ENCODE measurements around the gene NOL9.

The NOL9 gene

GRCh38 chr1:6590046-6590445 is 35.7 kb upstream of the NOL9 start:
- no peak for DNase-seq (ENCODE audit: low read depth)

- DNase-seq (ENCODE audit: low read depth): no peak
Observed at GRCh38 chr1:6588893-6589520, 34.7 kb upstream of the NOL9 start.

GRCh38 chr1:6588128-6588892 is 34.0 kb upstream of the NOL9 start:
- DNase-seq (ENCODE audit: low read depth): no peak

- DNase-seq (ENCODE audit: low read depth): no peak
Observed at GRCh38 chr1:6587261-6588005, 33.1 kb upstream of the NOL9 start.

GRCh38 chr1:6586404-6586816 is 32.1 kb upstream of the NOL9 start:
- no peak for DNase-seq (ENCODE audit: low read depth)

- no peak for DNase-seq (ENCODE audit: low read depth)
Observed at GRCh38 chr1:6585841-6586240, 31.5 kb upstream of the NOL9 start.

DNA sequence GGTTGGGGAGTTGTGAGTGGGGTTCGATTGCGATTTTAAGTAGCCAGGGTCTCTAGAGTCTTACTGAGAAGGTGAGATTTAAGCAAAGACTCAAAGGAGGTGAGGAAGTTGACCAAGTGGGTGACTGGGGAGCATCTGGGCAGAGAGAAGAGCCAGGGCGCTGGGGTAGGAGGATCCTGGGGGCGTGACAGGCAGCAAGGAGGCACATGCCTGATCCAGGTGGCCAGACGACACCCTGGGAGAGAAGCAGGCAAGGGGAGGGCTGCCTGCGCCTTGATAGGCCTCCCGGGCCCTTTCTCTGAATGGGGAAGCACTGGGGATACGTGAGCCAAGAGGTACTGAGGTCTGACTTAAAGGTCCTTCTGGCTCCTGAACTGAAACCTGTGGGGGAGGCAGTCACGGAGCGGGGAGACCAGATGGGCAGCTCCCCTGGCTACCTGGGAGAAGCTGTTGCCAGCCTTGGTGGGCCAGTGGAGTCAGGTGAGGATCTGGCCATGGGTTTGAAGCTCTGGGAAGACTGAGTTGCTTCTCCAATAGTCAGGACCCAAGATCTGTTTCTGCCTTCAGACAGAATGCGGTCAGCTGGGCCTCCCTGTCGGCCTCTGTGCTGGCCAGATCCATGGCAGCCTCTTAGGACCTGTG is 30.9 kb upstream of the NOL9 start:
- no peak for DNase-seq (ENCODE audit: low read depth)

DNA sequence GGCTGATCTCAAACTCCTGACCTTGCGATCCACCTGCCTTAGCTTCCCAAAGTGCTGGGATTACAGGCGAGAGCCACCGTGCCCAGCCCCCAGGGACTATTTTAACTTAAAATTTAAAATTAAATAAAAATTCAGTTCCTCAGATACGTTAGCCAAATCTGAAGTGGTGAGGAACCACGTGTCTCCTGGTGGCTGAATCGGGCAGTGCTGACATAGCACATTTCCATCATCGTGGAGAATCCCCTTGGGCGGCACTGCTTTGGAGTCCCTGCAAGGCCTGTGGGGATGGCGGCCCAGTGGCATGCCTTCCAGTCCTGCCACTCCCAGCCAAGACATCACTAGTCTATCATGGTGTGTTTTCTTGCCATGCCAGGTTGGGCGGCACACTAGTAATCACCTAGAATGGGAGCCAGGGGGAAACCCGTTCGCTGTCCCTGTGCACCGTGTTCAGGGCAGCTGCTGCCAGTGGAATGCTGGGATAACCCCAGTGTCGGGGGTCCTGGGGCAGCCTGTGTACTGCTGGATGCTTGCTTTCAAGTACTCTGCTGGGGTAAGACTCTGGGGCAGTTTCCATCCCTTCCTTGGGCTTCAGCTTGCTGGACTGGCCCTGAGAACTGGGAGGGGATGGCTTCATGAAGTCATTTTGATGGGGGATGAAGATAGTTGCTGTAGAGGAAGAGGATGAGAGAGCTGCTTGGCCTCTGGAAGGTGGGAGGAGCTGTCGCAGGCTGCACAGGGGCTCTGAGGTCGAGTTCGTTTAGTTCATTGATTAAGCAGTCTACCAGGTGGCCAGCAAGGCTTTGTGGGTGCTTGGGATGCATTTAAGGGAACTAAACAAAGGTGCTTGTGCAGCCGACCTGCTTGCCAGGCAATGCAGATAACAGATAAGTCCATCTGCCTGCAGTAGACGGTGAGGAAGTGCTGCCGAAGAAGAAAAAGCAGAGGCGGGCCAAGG is 30.1 kb upstream of the NOL9 start:
- DNase-seq (ENCODE audit: low read depth): no peak

- DNase-seq (ENCODE audit: low read depth): no peak
Observed at GRCh38 chr1:6582370-6582769, 28.1 kb upstream of the NOL9 start.

- DNase-seq (ENCODE audit: low read depth): no peak
Observed at GRCh38 chr1:6581561-6582305, 27.4 kb upstream of the NOL9 start.

DNA sequence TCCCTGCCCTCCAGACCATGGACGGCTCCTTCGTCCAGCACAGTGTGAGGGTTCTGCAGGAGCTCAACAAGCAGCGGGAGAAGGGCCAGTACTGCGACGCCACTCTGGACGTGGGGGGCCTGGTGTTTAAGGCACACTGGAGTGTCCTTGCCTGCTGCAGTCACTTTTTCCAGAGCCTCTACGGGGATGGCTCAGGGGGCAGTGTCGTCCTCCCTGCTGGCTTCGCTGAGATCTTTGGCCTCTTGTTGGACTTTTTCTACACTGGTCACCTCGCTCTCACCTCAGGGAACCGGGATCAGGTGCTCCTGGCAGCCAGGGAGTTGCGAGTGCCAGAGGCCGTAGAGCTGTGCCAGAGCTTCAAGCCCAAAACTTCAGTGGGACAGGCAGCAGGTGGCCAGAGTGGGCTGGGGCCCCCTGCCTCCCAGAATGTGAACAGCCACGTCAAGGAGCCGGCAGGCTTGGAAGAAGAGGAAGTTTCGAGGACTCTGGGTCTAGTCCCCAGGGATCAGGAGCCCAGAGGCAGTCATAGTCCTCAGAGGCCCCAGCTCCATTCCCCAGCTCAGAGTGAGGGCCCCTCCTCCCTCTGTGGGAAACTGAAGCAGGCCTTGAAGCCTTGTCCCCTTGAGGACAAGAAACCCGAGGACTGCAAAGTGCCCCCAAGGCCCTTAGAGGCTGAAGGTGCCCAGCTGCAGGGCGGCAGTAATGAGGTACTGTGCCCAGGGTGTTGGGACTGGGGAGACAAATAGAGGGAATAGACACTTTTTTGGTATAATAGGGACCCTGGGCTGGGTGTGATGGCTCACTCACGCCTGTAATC is 26.5 kb upstream of the NOL9 start:
- DNase-seq (ENCODE audit: low read depth): no peak

DNA sequence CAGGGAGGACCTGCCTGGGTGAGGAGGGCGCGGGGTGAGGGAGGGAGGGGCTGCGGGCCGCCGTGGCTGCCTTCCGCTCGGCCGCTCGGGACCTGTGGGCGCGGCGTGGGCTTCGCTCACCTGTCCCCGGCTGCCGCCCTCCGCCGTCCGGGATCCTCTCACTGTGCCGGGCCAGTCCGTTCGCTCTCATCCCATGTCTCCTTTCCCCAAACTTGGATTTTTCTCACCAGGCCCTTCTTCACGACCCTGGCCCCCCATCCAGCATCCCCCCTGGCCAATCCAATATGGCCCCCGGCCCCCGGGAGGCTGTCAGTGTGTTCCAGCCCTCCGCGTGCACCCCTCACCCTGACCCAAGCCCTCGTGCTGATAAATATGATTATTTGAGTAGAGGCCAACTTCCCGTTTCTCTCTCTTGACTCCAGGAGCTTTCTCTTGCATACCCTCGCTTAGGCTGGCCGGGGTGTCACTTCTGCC is 25.8 kb upstream of the NOL9 start:
- DNase-seq (ENCODE audit: low read depth): no peak

DNA sequence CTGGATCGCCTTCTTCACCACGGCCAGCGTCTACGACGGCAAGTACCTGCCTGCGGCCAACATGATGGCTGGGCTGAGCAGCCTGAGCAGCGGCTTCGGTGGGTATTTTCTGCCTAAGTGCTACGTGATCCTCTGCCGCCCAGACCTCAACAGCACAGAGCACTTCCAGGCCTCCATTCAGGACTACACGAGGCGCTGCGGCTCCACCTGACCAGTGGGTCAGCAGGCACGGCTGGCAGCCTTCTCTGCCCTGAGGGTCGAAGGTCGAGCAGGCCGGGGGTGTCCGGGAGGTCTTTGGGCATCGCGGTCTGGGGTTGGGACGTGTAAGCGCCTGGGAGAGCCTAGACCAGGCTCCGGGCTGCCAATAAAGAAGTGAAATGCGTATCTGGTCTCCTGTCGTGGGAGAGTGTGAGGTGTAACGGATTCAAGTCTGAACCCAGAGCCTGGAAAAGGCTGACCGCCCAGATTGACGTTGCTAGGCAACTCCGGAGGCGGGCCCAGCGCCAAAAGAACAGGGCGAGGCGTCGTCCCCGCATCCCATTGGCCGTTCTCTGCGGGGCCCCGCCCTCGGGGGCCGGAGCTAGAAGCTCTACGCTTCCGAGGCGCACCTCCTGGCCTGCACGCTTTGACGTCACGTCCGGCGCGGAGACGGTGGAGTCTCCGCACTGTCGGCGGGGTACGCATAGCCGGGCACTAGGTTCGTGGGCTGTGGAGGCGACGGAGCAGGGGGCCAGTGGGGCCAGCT is 25.2 kb upstream of the NOL9 start, which contains the start of gene ZBTB48:
Gene ZBTB48 (plus strand): TSS at position 621 of the 745 bp plus-strand sequence. CDS start 616 bp downstream, outside the sequence.
- DNase-seq (ENCODE audit: low read depth): peak; percentile 96

DNA sequence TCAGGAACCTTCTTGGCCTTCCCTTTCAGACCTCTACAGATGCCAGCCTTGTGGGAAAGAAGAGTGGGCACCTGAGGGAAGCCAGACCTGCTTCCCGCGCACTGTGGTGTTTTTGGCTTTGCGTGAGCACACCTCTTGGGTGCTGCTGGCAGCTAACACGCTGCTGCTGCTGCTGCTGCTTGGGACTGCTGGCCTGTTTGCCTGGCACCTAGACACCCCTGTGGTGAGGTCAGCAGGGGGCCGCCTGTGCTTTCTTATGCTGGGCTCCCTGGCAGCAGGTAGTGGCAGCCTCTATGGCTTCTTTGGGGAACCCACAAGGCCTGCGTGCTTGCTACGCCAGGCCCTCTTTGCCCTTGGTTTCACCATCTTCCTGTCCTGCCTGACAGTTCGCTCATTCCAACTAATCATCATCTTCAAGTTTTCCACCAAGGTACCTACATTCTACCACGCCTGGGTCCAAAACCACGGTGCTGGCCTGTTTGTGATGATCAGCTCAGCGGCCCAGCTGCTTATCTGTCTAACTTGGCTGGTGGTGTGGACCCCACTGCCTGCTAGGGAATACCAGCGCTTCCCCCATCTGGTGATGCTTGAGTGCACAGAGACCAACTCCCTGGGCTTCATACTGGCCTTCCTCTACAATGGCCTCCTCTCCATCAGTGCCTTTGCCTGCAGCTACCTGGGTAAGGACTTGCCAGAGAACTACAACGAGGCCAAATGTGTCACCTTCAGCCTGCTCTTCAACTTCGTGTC is 24.5 kb upstream of the NOL9 start:
- no peak for DNase-seq (ENCODE audit: low read depth)

DNA sequence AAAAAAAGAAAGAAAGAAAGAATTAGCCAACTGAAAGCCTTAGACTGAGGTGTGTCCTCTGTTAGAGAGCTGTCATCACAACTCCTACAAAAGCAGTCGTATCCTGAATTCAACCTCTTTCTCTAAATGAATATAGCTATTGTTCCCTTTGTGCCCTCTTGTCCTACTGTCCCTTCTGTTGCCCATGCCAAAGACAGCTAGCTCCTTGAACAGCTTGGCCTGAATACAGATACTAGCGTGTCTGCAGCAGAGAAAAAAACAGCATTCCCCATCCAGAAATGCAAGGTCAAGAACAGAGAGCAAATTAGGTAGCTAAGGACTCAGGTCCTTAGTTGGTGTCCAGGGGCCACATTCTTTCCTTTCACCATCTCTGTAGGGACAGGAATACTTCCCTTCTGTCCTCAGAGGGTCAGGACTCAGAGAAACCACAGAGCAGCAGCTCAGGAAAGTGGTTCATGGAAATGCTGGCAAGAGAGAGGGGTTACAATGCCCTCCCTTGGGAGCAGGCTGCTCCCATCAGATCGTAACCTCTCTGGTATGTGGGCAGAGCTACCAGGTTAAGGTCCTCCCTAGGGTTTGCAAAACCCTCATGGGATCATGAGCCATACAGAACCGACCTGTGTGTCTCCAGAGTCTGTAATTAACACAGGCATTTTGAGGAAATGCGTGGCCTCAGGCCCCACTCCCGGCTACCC is 23.7 kb upstream of the NOL9 start:
- no peak for DNase-seq (ENCODE audit: low read depth)

- no peak for DNase-seq (ENCODE audit: low read depth)
Observed at GRCh38 chr1:6574818-6575217, 20.5 kb upstream of the NOL9 start.

DNA sequence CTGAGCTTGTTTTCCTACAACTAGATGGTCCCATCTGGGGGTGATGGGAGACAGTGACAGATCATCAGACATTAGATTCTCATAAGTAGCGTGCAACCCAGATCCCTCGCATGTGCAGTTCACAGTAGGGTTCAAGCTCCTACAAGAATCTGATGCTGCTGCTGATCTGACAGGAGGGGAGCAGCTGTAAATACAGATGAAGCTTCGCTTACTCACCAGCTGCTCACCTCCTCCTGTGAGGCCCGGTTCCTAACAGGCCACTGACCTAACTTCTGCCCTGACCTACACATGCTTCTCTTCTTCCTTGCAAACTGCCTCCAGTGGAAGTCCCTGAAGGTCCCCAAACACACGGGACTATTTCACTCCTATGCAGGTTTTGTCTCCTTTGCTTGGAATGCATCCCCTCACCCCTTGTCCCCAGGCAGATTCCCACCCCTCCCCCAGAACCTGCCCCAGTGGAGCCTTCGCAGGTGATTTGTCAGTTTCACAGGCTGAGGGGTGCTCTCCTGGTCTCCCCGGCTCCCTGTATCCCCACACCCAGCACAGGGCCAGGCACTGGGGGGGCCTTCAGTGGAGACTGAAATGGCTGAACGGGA is 19.8 kb upstream of the NOL9 start:
- DNase-seq (ENCODE audit: low read depth): no peak
